Panc1 (cell line): ENCODE measurements around the gene ZNF587B. TPM values are rescaled to one million over a fixed set of nuclear protein-coding genes. Genes with fewer than 3 reads are reported as not detected.
"Not testable (repeated sequence)": the region's sequence is repeated elsewhere in the genome, so short reads cannot be mapped to it uniquely, and the experiment has no call there.

Experiments used
- ATAC-seq: fragments of 200-7000 bp; cut with Tn5 transposase; 2 replicates; pipeline ENCODE4 v1.9.1; 2020; ENCODE audit warnings: mild to moderate bottlenecking, moderate library complexity
- BruUV-seq: library from RNA; stranded (reverse); fragments of 400-500 nt; replicated peaks from 2 replicates; lab custom pipeline; 2021; lab: Mats Ljungman, UMichigan
- CTCF ChIA-PET: fragments of 300-600 bp; sonication (Branson Sonifier 250); formaldehyde crosslinking; loops from one replicate; lab custom pipeline; 2022; ENCODE audit warnings: antibody characterized with exemption; lab: Charles Lee
- POLR2A ChIA-PET: fragments of 300-600 bp; sonication (Branson Sonifier 250); formaldehyde crosslinking; loops from one replicate; lab custom pipeline; 2022; ENCODE audit warnings: antibody characterized with exemption; lab: Charles Lee
- DNase-seq: peaks from one replicate; pipeline ENCODE4 v3.0.0-alpha.2; 2010; ENCODE audit warnings: low read depth, low spot score
- H3K27ac ChIP-seq: 2 replicates; pipeline ENCODE4 v1.5.1; 2011; ENCODE audit warnings: mild to moderate bottlenecking, low read length, inconsistent platforms
- H3K27me3 ChIP-seq: fragments of 200-500 bp; sonication (Bioruptor generic); 2 replicates; pipeline ENCODE4 v1.6.0; 2014; ENCODE audit warnings: low read length, inconsistent platforms; ENCODE audit not compliant: control insufficient read depth, insufficient read depth
- H3K36me3 ChIP-seq: fragments of 200-500 bp; sonication (Bioruptor generic); 2 replicates; pipeline ENCODE4 v1.5.1; 2014; ENCODE audit warnings: inconsistent platforms, mild to moderate bottlenecking, low read length, moderate library complexity; ENCODE audit not compliant: control insufficient read depth, insufficient read depth
- H3K4me1 ChIP-seq: 2 replicates; pipeline ENCODE4 v1.5.1; 2011; ENCODE audit warnings: inconsistent platforms, mild to moderate bottlenecking, low read length, moderate library complexity; ENCODE audit not compliant: control insufficient read depth, insufficient read depth
- H3K4me3 ChIP-seq, 2 experiments: 2 replicates each; pipeline ENCODE4 v1.5.1; 2011 to 2012; ENCODE audit warnings: low read depth in 2 of 2, low read length in 2 of 2, mild to moderate bottlenecking in 2 of 2, inconsistent platforms in 1 of 2, moderate library complexity in 1 of 2
- H3K9me3 ChIP-seq: fragments of 200-500 bp; sonication (Bioruptor generic); 2 replicates; pipeline ENCODE4 v1.5.1; 2014; ENCODE audit warnings: low read depth, mild to moderate bottlenecking, inconsistent platforms, low read length, moderate library complexity; ENCODE audit not compliant: control insufficient read depth, insufficient read depth
- POLR2AphosphoS5 ChIP-seq: IDR thresholded peaks from 2 replicates; pipeline ENCODE4 v1.6.1; 2012; ENCODE audit warnings: mild to moderate bottlenecking, low read depth, low read length, moderate library complexity
- SIN3A ChIP-seq: IDR thresholded peaks from 2 replicates; pipeline ENCODE4 v1.6.1; 2012; ENCODE audit warnings: low read depth, mild to moderate bottlenecking, low read length, moderate library complexity, borderline replicate concordance; ENCODE audit not compliant: insufficient read depth
- TCF7L2 ChIP-seq: IDR thresholded peaks from 2 replicates; pipeline ENCODE4 v1.6.1; 2011; ENCODE audit warnings: mild to moderate bottlenecking, low read depth, low read length, inconsistent platforms
- in situ Hi-C: cut with HindIII; loops from 2 replicates; pipeline ENCODE4 v1.10.0; 2016; ENCODE audit warnings: low sequenced_read_pairs, low pct_unique_long_range_greater_than_20kb
- intact Hi-C: fragments of 100-400 bp; cut with micrococcal nuclease; formaldehyde crosslinking; loops from one replicate; pipeline ENCODE4 v1.10.0; 2022; ENCODE audit not compliant: unreplicated experiment
- total RNA-seq: library from RNA; stranded (reverse); gene quantifications from one replicate; pipeline ENCODE4 v1.2.1, GENCODE V29; 2021; ENCODE audit not compliant: unreplicated experiment
- TF ChIP-seq, protein P1 (sequence below): fragments of 450-650 bp; IDR thresholded peaks from 2 replicates; pipeline ENCODE4 v1.5.1; 2017; ENCODE audit warnings: mild to moderate bottlenecking
- TF ChIP-seq, protein P2 (sequence below), 2 experiments: IDR thresholded peaks; 2 replicates each; pipeline ENCODE4 v1.6.1; 2011 to 2012; ENCODE audit warnings: low read depth in 2 of 2, control low read depth in 1 of 2, low read length in 1 of 2, mild to moderate bottlenecking in 1 of 2, moderate library complexity in 1 of 2; ENCODE audit not compliant: insufficient read depth in 1 of 2

The ZNF587B gene
- total RNA-seq, 1 experiment from 2014 or later = 17.6 TPM

DNA sequence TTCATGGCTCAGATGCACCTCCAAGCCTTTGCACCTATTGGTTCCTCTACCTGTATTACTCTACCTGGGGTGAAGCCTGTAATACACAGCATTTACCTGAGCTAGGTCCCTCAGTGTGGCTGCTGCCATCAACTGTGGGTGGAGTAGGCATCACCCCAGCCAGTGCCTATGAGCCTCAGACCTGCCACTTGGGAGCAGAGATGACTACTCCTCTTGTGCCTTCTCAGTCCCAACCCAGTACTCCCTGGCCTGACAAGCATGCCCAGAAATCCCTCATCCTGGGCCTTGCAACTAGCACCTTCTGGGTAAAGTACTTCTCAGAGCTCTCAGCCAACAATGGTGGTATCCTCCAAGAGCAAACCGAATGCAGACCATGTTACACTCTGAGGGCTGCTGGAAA, 33.5 kb upstream of the ZNF587B start:
- H3K36me3 ChIP-seq, H3K9me3 ChIP-seq, in situ Hi-C loops, POLR2A ChIA-PET, H3K27ac ChIP-seq, H3K27me3 ChIP-seq, intact Hi-C loops, H3K4me1 ChIP-seq, H3K4me3 ChIP-seq, DNase-seq, ATAC-seq, BruUV-seq, CTCF ChIA-PET: not testable (repeated sequence)

DNA sequence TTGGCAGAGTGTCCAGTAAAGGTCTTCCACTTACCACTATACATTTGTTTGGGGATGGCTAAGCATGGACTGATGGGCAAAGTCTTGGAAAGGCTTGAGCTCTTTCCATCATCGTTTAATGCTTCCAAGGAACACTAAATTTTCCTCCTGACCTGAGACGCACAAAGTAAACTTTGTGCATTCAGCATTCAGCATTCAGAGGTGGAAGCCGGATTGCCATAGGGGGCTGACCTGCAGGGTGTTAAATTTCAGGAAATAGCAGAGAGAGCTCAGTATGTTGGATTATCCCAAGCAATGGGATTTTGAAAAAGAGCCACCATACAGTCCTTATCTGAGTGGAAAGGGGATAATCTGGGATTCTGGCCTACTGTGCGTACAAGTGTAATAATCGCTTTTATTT, 29.4 kb upstream of the ZNF587B start:
- DNase-seq (no peak), ATAC-seq (no peak)
- no TSS peak for BruUV-seq
- Histone ChIP-seq H3K27me3 (no peaks in the 10 kb centered on the region), H3K27ac (no peak overlapping the region), H3K4me1 (peaks cover 6% of the 10 kb centered on the region; the same call in 1 of the 2 replicates), H3K4me3 (no peak overlapping the region), H3K9me3 (no peaks in the 10 kb centered on the region), H3K36me3 (no peaks in the 10 kb centered on the region)
- in situ Hi-C loops = no loop called here
- intact Hi-C loops = no loop called here
- CTCF ChIA-PET = interaction anchor here (0.5 kb wide), 1 partner anchor 418 kb away, joined by 5 read pairs; no protein-coding TSS in a partner anchor
- POLR2A ChIA-PET = no interaction called here
- TF ChIP-seq, protein P1, sequence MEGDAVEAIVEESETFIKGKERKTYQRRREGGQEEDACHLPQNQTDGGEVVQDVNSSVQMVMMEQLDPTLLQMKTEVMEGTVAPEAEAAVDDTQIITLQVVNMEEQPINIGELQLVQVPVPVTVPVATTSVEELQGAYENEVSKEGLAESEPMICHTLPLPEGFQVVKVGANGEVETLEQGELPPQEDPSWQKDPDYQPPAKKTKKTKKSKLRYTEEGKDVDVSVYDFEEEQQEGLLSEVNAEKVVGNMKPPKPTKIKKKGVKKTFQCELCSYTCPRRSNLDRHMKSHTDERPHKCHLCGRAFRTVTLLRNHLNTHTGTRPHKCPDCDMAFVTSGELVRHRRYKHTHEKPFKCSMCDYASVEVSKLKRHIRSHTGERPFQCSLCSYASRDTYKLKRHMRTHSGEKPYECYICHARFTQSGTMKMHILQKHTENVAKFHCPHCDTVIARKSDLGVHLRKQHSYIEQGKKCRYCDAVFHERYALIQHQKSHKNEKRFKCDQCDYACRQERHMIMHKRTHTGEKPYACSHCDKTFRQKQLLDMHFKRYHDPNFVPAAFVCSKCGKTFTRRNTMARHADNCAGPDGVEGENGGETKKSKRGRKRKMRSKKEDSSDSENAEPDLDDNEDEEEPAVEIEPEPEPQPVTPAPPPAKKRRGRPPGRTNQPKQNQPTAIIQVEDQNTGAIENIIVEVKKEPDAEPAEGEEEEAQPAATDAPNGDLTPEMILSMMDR = no peak
- no peak for TF ChIP-seq POLR2AphosphoS5
- TF ChIP-seq TCF7L2 = no peak
- TF ChIP-seq SIN3A = no peak
- TF ChIP-seq, protein P2, sequence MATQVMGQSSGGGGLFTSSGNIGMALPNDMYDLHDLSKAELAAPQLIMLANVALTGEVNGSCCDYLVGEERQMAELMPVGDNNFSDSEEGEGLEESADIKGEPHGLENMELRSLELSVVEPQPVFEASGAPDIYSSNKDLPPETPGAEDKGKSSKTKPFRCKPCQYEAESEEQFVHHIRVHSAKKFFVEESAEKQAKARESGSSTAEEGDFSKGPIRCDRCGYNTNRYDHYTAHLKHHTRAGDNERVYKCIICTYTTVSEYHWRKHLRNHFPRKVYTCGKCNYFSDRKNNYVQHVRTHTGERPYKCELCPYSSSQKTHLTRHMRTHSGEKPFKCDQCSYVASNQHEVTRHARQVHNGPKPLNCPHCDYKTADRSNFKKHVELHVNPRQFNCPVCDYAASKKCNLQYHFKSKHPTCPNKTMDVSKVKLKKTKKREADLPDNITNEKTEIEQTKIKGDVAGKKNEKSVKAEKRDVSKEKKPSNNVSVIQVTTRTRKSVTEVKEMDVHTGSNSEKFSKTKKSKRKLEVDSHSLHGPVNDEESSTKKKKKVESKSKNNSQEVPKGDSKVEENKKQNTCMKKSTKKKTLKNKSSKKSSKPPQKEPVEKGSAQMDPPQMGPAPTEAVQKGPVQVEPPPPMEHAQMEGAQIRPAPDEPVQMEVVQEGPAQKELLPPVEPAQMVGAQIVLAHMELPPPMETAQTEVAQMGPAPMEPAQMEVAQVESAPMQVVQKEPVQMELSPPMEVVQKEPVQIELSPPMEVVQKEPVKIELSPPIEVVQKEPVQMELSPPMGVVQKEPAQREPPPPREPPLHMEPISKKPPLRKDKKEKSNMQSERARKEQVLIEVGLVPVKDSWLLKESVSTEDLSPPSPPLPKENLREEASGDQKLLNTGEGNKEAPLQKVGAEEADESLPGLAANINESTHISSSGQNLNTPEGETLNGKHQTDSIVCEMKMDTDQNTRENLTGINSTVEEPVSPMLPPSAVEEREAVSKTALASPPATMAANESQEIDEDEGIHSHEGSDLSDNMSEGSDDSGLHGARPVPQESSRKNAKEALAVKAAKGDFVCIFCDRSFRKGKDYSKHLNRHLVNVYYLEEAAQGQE (IDR thresholded peaks at IDR 0.05; ENCODE audit: insufficient read depth in 1 of 2, low read depth in 2 of 2, low read length in 1 of 2) = no peak

DNA sequence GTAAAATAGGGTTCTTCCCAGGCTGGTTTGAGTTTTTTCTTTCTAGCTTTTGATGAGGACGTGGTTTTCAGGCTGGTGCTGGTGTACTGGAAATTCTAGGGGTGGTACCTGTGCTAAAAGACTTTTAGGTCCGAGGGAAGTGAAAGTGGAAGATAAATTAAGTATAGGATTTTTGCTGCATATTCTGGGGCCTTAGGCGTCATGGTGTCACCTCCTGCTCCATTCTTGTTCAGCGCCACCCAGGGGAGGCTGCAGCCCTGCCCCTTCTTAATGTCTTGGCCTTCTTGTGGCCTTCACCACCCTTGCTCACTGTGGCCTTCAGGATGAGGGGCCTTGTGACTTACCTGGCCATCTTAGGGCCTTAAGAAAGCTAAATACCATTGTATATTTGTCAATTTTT, 27.8 kb upstream of the ZNF587B start:
- no peak for TF ChIP-seq POLR2AphosphoS5
- no peak for TF ChIP-seq TCF7L2
- TF ChIP-seq, protein P2 (IDR thresholded peaks at IDR 0.05; ENCODE audit: insufficient read depth in 1 of 2, low read depth in 2 of 2, low read length in 1 of 2) = no peak
- TF ChIP-seq, protein P1 = no peak
- no peak for TF ChIP-seq SIN3A
- ChIA-PET CTCF (interaction anchor here (0.6 kb wide), 1 partner anchor 393 kb away, joined by 3 read pairs; no protein-coding TSS in a partner anchor), POLR2A (no interaction called here)
- Histone ChIP-seq H3K4me1 (peaks cover 6% of the 10 kb centered on the region; the same call in 1 of the 2 replicates), H3K36me3 (no peaks in the 10 kb centered on the region), H3K27me3 (no peaks in the 10 kb centered on the region), H3K9me3 (no peaks in the 10 kb centered on the region), H3K4me3 (no peak overlapping the region), H3K27ac (no peak overlapping the region)
- ATAC-seq = no peak
- no TSS peak for BruUV-seq
- DNase-seq = no peak
- in situ Hi-C loops (no loop called here), intact Hi-C loops (no loop called here)
